ENCODE measurements around the gene SYNGR3. TPM values are rescaled to one million over a fixed set of nuclear protein-coding genes. Genes with fewer than 3 reads are reported as not detected.
"Not testable (repeated sequence)": the region's sequence is repeated elsewhere in the genome, so short reads cannot be mapped to it uniquely, and the experiment has no call there.

SYNGR3 gene
- total RNA-seq, 4 donors from 2014 or later, result 2.3 TPM; not detected in 3

DNA sequence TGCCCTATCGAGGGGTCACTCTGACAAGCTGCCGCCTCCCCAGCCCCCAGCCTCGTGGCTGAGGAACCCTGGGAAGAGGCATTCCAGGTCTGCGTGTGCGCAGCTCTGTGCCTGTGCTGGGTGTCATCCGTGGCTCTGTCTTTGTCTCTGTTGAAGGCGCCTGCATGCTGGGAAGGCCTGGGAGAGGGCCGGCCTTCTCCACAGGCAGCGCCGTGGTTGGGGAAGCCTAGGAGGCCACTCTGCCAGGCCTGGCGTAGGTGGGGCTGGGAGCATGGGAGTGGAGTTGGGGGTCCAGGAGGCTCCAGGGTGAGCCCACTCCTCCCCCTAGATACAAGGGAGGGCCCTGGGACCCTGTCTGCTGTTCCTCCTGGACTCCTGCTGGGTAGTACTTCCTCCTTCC lies 40.3 kb downstream of the SYNGR3 start:
- Histone ChIP-seq H3K4me1 (peaks cover 0 to 22% of the 10 kb centered on the region in 2 donors), H3K4me3 (peak overlapping the region; percentile 17 to 62 (median 32))

DNA sequence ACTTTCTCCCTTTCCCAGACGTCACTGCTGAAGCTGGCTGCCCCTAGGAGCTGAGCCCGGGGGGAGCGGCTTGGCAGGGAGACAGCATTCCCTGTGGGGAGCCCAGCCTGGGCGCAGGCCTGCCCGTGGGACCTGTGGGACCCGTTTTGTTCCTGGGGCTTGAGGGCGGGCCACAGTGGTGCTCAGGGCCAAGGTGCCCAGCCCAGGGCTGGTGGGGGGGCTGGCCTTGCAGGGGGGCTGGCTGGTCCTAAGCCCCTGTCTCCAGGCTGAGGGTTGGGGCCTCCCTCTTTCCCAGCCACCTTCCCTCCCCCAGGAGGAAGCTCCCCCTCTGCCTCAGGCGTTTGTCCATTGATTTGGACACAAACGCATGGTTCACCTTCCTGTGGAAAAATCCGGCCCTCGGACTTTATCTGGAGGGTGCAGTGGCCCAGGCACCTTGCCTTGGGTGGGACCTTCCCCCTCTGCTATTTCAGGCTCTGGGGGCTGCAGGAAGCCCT lies 41.4 kb downstream of the SYNGR3 start:
- Histone ChIP-seq H3K4me3 (peak overlapping the region in 3 of 4 donors; percentile 6 to 62 (median 17)), H3K36me3 (no peaks in the 10 kb centered on the region), H3K9me3 (no peaks in the 10 kb centered on the region), H3K27me3 (no peaks in the 10 kb centered on the region), H3K27ac (peak overlapping the region; percentile 76 to 85 (median 78)), H3K4me1 (peaks cover 0 to 29% of the 10 kb centered on the region in 2 donors)
- ATAC-seq (peak; percentile 22 to 23), DNase-seq (no peak)
- no peak for TF ChIP-seq POLR2A (IDR thresholded peaks at IDR 0.05)
- no peak for TF ChIP-seq CTCF (IDR thresholded peaks at IDR 0.05 in 4 of 5, conservative IDR thresholded peaks at IDR 0.05 in 1 of 5)
- in situ Hi-C loops (cut with MboI; ENCODE audit: low sequenced_read_pairs in 4 of 4) (no loop called here), intact Hi-C loops (cut with DNase I; ENCODE audit: low total_unique reads) (no loop called here)

More for the DNA sequence above, 40.3 kb downstream of the SYNGR3 start:
- in situ Hi-C loops (cut with MboI; ENCODE audit: low sequenced_read_pairs in 4 of 4) (no loop called here), intact Hi-C loops (cut with DNase I; ENCODE audit: low total_unique reads) (no loop called here)
- Histone ChIP-seq H3K27ac (peak overlapping the region; percentile 76 to 85 (median 78)), H3K9me3 (no peaks in the 10 kb centered on the region), H3K36me3 (no peaks in the 10 kb centered on the region), H3K27me3 (no peaks in the 10 kb centered on the region)
- TF ChIP-seq CTCF (IDR thresholded peaks at IDR 0.05 in 4 of 5, conservative IDR thresholded peaks at IDR 0.05 in 1 of 5) (no peak), POLR2A (IDR thresholded peaks at IDR 0.05) (no peak)
- ATAC-seq, result no peak
- DNase-seq, result no peak

- in situ Hi-C loops (cut with MboI; ENCODE audit: low sequenced_read_pairs in 4 of 4), result no loop called here
- intact Hi-C loops (cut with DNase I; ENCODE audit: low total_unique reads), result no loop called here
- ATAC-seq (peak in 1 of 2 donors; percentile 20), DNase-seq (no peak)
- Histone ChIP-seq H3K9me3 (no peaks in the 10 kb centered on the region), H3K27me3 (no peaks in the 10 kb centered on the region), H3K4me3 (peak overlapping the region; percentile 31 to 62 (median 52)), H3K27ac (peak overlapping the region; percentile 76 to 85 (median 78)), H3K36me3 (no peaks in the 10 kb centered on the region), H3K4me1 (peaks cover 0 to 27% of the 10 kb centered on the region in 2 donors)
- TF ChIP-seq CTCF (IDR thresholded peaks at IDR 0.05 in 4 of 5, conservative IDR thresholded peaks at IDR 0.05 in 1 of 5), result no peak
- TF ChIP-seq POLR2A (IDR thresholded peaks at IDR 0.05), result no peak
Measured at GRCh38 chr16:2032285-2033056, 42.7 kb downstream of the SYNGR3 start.

- TF ChIP-seq POLR2A (IDR thresholded peaks at IDR 0.05), result no peak
- TF ChIP-seq CTCF (IDR thresholded peaks at IDR 0.05 in 4 of 5, conservative IDR thresholded peaks at IDR 0.05 in 1 of 5), result no peak
- DNase-seq, result no peak
- Histone ChIP-seq H3K4me1 (peaks cover 4 to 28% of the 10 kb centered on the region in 2 donors), H3K36me3 (no peaks in the 10 kb centered on the region), H3K9me3 (no peaks in the 10 kb centered on the region), H3K4me3 (peak overlapping the region; percentile 48 to 62 (median 54)), H3K27ac (peak overlapping the region; percentile 76 to 85 (median 78)), H3K27me3 (no peaks in the 10 kb centered on the region)
- in situ Hi-C loops (cut with MboI; ENCODE audit: low sequenced_read_pairs in 4 of 4), result no loop called here
- intact Hi-C loops (cut with DNase I; ENCODE audit: low total_unique reads), result no loop called here
- ATAC-seq, result peak; percentile 31 to 35
Measured at GRCh38 chr16:2033057-2033908, 43.5 kb downstream of the SYNGR3 start.

GRCh38 chr16:2033909-2034695 lies 44.3 kb downstream of the SYNGR3 start:
- H3K9me3 ChIP-seq; DNase-seq; H3K27me3 ChIP-seq; in situ Hi-C loops (cut with MboI; ENCODE audit: low sequenced_read_pairs in 4 of 4); intact Hi-C loops (cut with DNase I; ENCODE audit: low total_unique reads); ATAC-seq; H3K36me3 ChIP-seq: not testable (repeated sequence)
- Histone ChIP-seq H3K27ac (peak overlapping the region; percentile 76 to 85 (median 79)), H3K4me3 (peak overlapping the region; percentile 48 to 62 (median 54)), H3K4me1 (peaks cover 4 to 35% of the 10 kb centered on the region in 2 donors)
